Umbilical cord (tissue), 1 donor: ENCODE results near the gene RUVBL1. TPM values are rescaled to one million over a fixed set of nuclear protein-coding genes. Genes with fewer than 3 reads are reported as not detected.

Experiments
- total RNA-seq: library from RNA; depleted of rRNA; stranded (reverse); fragments of >200 nt; gene quantifications from one replicate; pipeline ENCODE4 v1.2.3, GENCODE V29; 2014; ENCODE audit warnings: low replicate concordance; ENCODE audit not compliant: insufficient read depth

Gene RUVBL1
- total RNA-seq, 1 donor from 2014 or later = 29.4 TPM

Other genes starting within 250 kb of the RUVBL1 start
- 7.2 TPM for gene KBTBD12, start 208.6 kb downstream of the RUVBL1 start, total RNA-seq
- gene SEC61A1, start 71.4 kb downstream of the RUVBL1 start, total RNA-seq = 147 TPM
- 9.6 TPM for gene EEFSEC, start 29.7 kb upstream of the RUVBL1 start, total RNA-seq